Prostate gland (tissue), 2 donors: ENCODE results near the gene PLCB1.

Source experiments
- CTCF ChIP-seq, 4 experiments: fragments of 200-600 bp in 2 of 4; fragments of 450-650 bp in 2 of 4; sonication (generic) in 2 of 4; IDR thresholded peaks; 1 replicate in 3 of 4; 2 replicates in 1 of 4; pipeline ENCODE4 v1.5.1; 2016 to 2019; ENCODE audit warnings: antibody characterized with exemption in 4 of 4, mild to moderate bottlenecking in 2 of 4, moderate library complexity in 2 of 4
- POLR2A ChIP-seq: fragments of 450-650 bp; IDR thresholded peaks from one replicate; pipeline ENCODE4 v1.6.1; 2016; ENCODE audit warnings: antibody characterized with exemption, mild to moderate bottlenecking

GRCh38 chr20:8489094-8489883 is 357.2 kb downstream of the PLCB1 start:
- TF ChIP-seq POLR2A = no peak
- no peak for TF ChIP-seq CTCF (IDR thresholded peaks at IDR 0.05)
